Body of pancreas (tissue), 4 donors: ENCODE measurements around the gene EYA2. TPM values are rescaled to one million over a fixed set of nuclear protein-coding genes. Genes with fewer than 3 reads are reported as not detected.

ENCODE experiments used
- ATAC-seq: fragments of 150-250 bp; one replicate; pipeline ENCODE4 v1.9.1; 2016
- DNase-seq, 4 donors: peaks; one replicate each; pipeline ENCODE4 v3.0.0-alpha.2; 2019
- H3K27ac ChIP-seq, 4 donors: fragments of 200-600 bp; sonication (generic); 1 replicate in 3 of 4; 2 replicates in 1 of 4; pipeline versions ENCODE4 v1.5.1 to v1.6.1; 2016 to 2019; ENCODE audit warnings: mild to moderate bottlenecking in 1 of 4, mixed read lengths in 1 of 4, moderate library complexity in 1 of 4
- H3K27me3 ChIP-seq, 2 donors: fragments of 200-600 bp; sonication (generic); one replicate each; pipeline ENCODE4 v1.6.0; 2016; ENCODE audit warnings: mild to moderate bottlenecking in 1 of 2
- H3K36me3 ChIP-seq, 2 donors: fragments of 200-600 bp; sonication (generic); replicated peaks in 1 of 2; 2 replicates each; pipeline ENCODE4 v1.5.1; 2016; ENCODE audit warnings: low read depth in 2 of 2; ENCODE audit not compliant: insufficient read depth in 1 of 2
- H3K4me1 ChIP-seq: fragments of 200-600 bp; sonication (generic); one replicate; pipeline ENCODE4 v1.6.0; 2016
- H3K4me3 ChIP-seq, 2 donors: fragments of 200-600 bp; sonication (generic); 1 replicate in 1 of 2; 2 replicates in 1 of 2; pipeline ENCODE4 v1.5.1; 2016 to 2019
- H3K9me3 ChIP-seq, 3 donors: fragments of 200-600 bp; sonication (generic); 1 replicate in 2 of 3; 2 replicates in 1 of 3; pipeline ENCODE4 v1.5.1; 2016
- POLR2A ChIP-seq, 3 donors: fragments of 450-650 bp; IDR thresholded peaks; one replicate each; pipeline ENCODE4 v1.6.1; 2016; ENCODE audit warnings: antibody characterized with exemption in 3 of 3, mild to moderate bottlenecking in 2 of 3
- WGBS, 2 donors: methylation state at CpG; one replicate each; pipeline ENCODE4 v1.1.5; 2017; 5-methylcytosine and 5-hydroxymethylcytosine counted together
- intact Hi-C: fragments of 100-400 bp; cut with DNase I; formaldehyde crosslinking; loops from one replicate; pipeline ENCODE4 v1.15.1; 2023
- total RNA-seq, 2 donors: library from RNA; depleted of rRNA; stranded (reverse); fragments of >200 nt; gene quantifications; one replicate each; pipeline ENCODE4 v1.1.0, GENCODE V29; 2016
- TF ChIP-seq, protein P1 (sequence below), 7 experiments: fragments of 450-650 bp in 4 of 7; fragments of 200-600 bp in 3 of 7; sonication (generic) in 3 of 7; IDR thresholded peaks; one replicate each; pipeline ENCODE4 v1.5.1; 2016 to 2019; ENCODE audit warnings: antibody characterized with exemption in 7 of 7

EYA2 gene
- total RNA-seq, 2 donors from 2014 or later: 0.52 to 3.6 TPM

DNA sequence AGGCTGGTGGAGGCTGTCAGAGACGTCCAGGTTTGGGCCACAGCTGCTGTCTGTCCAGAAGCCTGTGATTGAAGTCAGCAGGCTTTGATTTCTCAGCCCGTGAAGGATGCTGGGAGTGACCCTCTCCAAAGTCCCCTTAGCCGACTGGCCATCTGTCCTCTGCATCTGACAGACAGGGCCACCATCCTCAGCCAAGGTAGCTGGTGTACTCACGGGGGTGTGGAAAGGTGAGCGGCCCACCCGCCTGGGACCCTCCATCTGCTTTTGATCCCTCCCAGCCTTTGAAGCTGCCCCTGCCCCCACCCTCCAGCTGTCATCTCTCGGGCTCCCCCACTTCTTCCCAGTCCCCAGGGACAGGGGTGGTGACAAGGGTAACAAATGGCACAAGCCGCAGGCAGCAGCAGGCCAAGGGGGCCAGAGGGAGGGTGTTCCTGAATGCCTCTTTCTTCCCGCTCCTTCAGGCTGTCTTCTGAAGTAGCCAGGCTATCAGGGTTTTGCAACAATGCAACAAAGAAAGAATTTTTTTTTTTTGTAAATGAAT, 84.4 kb downstream of the EYA2 start:
- intact Hi-C loops: no loop called here
- ATAC-seq (no peak), DNase-seq (no peak)
- no peaks in the 10 kb centered on the region for H3K36me3 ChIP-seq
- H3K4me3 ChIP-seq: no peak overlapping the region
- no peaks in the 10 kb centered on the region for H3K9me3 ChIP-seq
- WGBS, 2 donors: 55 to 57% methylated on average over 8 to 9 of the region's 9 CpGs
- peaks cover 9% of the 10 kb centered on the region for H3K4me1 ChIP-seq
- TF ChIP-seq POLR2A (IDR thresholded peaks at IDR 0.05): no peak
- TF ChIP-seq, protein P1, sequence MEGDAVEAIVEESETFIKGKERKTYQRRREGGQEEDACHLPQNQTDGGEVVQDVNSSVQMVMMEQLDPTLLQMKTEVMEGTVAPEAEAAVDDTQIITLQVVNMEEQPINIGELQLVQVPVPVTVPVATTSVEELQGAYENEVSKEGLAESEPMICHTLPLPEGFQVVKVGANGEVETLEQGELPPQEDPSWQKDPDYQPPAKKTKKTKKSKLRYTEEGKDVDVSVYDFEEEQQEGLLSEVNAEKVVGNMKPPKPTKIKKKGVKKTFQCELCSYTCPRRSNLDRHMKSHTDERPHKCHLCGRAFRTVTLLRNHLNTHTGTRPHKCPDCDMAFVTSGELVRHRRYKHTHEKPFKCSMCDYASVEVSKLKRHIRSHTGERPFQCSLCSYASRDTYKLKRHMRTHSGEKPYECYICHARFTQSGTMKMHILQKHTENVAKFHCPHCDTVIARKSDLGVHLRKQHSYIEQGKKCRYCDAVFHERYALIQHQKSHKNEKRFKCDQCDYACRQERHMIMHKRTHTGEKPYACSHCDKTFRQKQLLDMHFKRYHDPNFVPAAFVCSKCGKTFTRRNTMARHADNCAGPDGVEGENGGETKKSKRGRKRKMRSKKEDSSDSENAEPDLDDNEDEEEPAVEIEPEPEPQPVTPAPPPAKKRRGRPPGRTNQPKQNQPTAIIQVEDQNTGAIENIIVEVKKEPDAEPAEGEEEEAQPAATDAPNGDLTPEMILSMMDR (IDR thresholded peaks at IDR 0.05): no peak
- no peaks in the 10 kb centered on the region for H3K27me3 ChIP-seq
- no peak overlapping the region for H3K27ac ChIP-seq

DNA sequence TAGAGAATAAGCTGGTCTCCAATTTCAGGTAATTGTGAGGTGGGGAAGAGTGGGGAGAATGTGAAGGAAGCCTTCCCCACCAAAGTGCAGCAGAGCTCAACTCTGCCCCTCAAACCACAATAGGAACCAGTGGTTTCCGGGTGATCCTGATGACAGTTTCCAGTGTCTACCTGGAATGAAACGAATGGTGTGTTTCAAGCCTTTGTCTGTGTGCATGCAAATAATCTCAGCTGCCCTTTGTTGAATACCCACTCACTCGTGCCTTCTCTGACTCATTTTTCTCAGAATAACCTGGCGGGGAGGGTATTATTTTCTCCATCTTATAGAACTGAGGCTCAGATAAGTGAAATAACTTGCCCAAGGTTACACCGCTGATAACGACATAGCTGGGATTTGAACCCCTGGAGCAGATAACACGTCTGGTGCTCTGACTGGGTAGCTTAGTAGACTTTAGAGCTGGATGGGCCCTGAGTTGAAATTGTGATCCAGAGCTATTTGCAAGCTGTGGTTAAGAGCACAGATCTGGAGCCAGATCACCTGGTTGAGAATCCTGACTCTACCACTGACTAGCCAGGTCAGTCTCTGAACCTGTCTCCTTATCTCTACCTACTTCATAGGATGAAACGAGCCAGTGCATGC, 85.1 kb downstream of the EYA2 start:
- no peaks in the 10 kb centered on the region for H3K27me3 ChIP-seq
- TF ChIP-seq, protein P1 (IDR thresholded peaks at IDR 0.05): no peak
- no peak for TF ChIP-seq POLR2A (IDR thresholded peaks at IDR 0.05)

DNA sequence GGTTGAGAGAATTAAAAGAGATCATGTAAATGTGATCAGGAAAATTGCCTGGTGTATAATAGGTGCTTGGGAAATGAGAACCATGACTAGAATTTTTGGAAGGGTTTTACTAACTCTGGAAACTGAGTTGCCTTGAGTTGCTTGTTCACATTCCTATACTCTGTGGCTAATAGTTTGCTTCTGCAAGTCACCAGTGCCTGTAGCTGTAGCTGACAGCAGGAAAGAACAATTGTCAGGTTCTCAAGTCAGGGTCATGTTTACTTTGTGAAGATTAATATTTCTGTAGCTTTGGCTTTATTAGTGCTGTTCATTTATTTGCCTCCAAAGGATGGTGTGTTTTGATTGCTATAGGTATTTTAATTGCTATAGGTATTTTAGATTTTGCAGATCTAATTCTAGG, 86.5 kb downstream of the EYA2 start:
- ATAC-seq (no peak), DNase-seq (no peak)
- peak overlapping the region in 2 of 4 donors; percentile 6 to 26 for H3K27ac ChIP-seq
- TF ChIP-seq, protein P1 (IDR thresholded peaks at IDR 0.05): no peak
- no peak for TF ChIP-seq POLR2A (IDR thresholded peaks at IDR 0.05)
- H3K36me3 ChIP-seq: no peaks in the 10 kb centered on the region
- H3K27me3 ChIP-seq: no peaks in the 10 kb centered on the region
- intact Hi-C loops: no loop called here
- no peaks in the 10 kb centered on the region for H3K9me3 ChIP-seq
- H3K4me3 ChIP-seq: no peak overlapping the region
- H3K4me1 ChIP-seq: peaks cover 9% of the 10 kb centered on the region

More for the DNA sequence above, 85.1 kb downstream of the EYA2 start:
- 41 to 42% methylated on average over 8 of the region's 8 CpGs for WGBS, 2 donors
- H3K36me3 ChIP-seq: no peaks in the 10 kb centered on the region
- H3K4me3 ChIP-seq: no peak overlapping the region
- ATAC-seq (no peak), DNase-seq (no peak)
- no peak overlapping the region for H3K27ac ChIP-seq
- peaks cover 9% of the 10 kb centered on the region for H3K4me1 ChIP-seq
- intact Hi-C loops: no loop called here
- H3K9me3 ChIP-seq: no peaks in the 10 kb centered on the region

DNA sequence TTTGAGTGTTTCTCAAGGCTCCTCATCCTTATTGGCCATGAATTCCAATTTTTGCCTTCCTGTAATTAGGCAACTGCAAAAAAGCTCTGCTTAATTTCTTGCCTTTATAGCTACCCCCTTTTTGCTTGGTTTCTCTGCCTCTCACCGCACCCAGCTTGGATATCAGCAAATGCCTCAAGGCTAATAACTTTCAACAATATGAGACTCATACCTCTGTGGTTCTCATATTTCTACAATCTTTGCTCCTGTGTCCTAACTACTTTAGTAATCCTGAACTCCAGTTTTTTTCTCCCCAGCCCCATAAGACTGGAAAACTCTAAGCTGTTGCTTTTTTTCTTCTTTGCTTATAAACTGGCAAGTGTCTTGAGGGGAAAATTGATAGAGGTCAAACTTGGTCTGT, 88.8 kb downstream of the EYA2 start:
- intact Hi-C loops: no loop called here
- no peaks in the 10 kb centered on the region for H3K9me3 ChIP-seq
- 86 to 89% methylated on average over 1 of the region's 1 CpG for WGBS, 2 donors
- H3K27me3 ChIP-seq: no peaks in the 10 kb centered on the region
- H3K27ac ChIP-seq: no peak overlapping the region
- H3K36me3 ChIP-seq: no peaks in the 10 kb centered on the region
- H3K4me3 ChIP-seq: no peak overlapping the region
- DNase-seq: no peak
- no peak for ATAC-seq
- TF ChIP-seq POLR2A (IDR thresholded peaks at IDR 0.05): no peak
- TF ChIP-seq, protein P1 (IDR thresholded peaks at IDR 0.05): no peak
- peaks cover 9% of the 10 kb centered on the region for H3K4me1 ChIP-seq

DNA sequence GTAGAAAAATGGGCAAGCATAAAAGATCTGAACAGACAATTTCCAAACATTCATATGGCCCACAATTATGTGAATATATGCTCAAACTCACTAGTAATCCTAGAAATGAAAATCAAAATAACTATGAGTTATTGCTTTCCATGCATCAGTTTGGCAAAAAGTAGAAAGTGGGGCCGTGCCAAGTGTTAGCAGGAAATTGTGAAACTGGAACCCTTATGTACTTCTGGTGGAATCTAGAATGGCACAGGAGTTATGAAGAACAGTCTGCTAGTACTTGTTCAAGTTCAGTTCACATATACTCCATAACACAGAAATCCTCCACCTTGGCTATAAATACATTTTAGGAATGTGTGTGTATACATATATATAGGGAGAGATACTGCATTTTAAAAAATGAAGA, 89.8 kb downstream of the EYA2 start:
- Histone ChIP-seq H3K9me3 (no peaks in the 10 kb centered on the region), H3K27ac (no peak overlapping the region), H3K4me3 (no peak overlapping the region), H3K36me3 (no peaks in the 10 kb centered on the region), H3K27me3 (no peaks in the 10 kb centered on the region), H3K4me1 (peaks cover 6% of the 10 kb centered on the region)
- 31 to 61% methylated on average over 1 of the region's 1 CpG for WGBS, 2 donors
- no peak for DNase-seq
- intact Hi-C loops: no loop called here
- TF ChIP-seq, protein P1 (IDR thresholded peaks at IDR 0.05): no peak
- no peak for TF ChIP-seq POLR2A (IDR thresholded peaks at IDR 0.05)
- ATAC-seq: no peak
